Ovary (tissue), 3 donors: ENCODE measurements around the gene TMEM139.

Experiments
- CTCF ChIP-seq, 3 donors: fragments of 450-650 bp in 2 of 3; fragments of 200-600 bp in 1 of 3; IDR thresholded peaks; one replicate each; pipeline versions ENCODE4 v1.5.1 to v1.8.0; 2016 to 2022; ENCODE audit warnings: antibody characterized with exemption in 3 of 3, mild to moderate bottlenecking in 1 of 3
- POLR2A ChIP-seq: fragments of 450-650 bp; IDR thresholded peaks from one replicate; pipeline ENCODE4 v1.6.1; 2017; ENCODE audit warnings: antibody characterized with exemption, mild to moderate bottlenecking, moderate library complexity
- donor health status: DM: no; HTN: no; CAD: no.

DNA sequence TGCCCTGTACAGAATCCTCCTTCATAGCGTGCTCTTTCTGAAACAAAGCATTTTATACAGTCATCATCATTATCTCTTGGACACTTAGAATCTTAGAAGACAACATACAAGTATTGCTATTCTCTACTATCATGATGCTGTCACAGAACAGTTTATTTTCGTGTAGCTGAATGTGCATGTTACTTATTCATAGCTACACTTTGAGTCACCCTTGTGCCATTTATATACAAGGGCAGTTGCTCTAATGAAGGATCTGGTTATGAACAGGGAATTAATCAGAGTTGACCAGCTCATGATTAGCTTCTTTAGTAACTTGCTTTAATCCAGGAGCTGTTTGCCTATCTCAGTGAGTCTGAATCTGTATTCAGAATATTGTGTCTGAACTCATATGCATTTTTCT, 14.6 kb downstream of the TMEM139 start:
- no peak for TF ChIP-seq CTCF (IDR thresholded peaks at IDR 0.05)
- no peak for TF ChIP-seq POLR2A
